Measurements from ENCODE around the gene IWS1. TPM values are rescaled to one million over a fixed set of nuclear protein-coding genes. Genes with fewer than 3 reads are reported as not detected.

The IWS1 gene
- total RNA-seq, 1 experiment from 2014 or later: 56.8 TPM

DNA sequence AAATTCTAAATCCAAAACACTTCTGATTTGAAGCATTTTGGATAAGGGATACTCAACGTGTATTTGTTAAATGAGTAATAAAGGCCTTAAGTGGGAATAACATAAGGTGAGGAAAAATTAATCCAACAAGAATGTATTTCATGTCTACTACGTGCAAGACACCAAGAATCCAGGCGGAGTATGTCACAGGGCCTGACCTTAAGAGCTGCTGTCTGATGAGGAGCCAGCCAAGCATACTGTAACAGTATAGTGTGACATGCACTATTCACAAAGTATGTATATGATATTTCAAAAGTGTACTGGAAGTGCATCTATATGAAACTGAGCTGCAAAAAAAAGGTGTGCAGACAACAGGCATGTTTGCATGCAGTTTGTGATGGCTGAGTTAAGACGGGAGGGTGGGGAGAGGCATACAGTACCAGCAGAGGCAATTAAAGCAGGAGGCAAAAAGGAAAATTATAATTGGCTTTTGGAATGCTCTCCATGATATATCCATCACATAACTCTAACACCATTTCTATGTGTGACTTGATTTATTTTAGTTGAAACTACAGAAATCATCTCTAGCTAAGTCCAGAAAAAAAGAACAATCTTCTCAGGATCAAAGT lies 18.2 kb downstream of the IWS1 start:
- intact Hi-C loops (cut with micrococcal nuclease): loop anchor here (1.0 to 5.0 kb wide), 2 partner anchors 18 to 139 kb away; partner anchors contain the start of genes GPR17 and IWS1
- Mint-ChIP-seq H3K27ac (ENCODE audit: low read depth, unreplicated experiment) (peak overlapping the region; percentile 32), H3K9me3 (ENCODE audit: unreplicated experiment) (no peaks in the 10 kb centered on the region), H3K27me3 (ENCODE audit: insufficient read depth, unreplicated experiment) (no peaks in the 10 kb centered on the region), H3K4me1 (ENCODE audit: insufficient read depth, unreplicated experiment) (peaks cover 27% of the 10 kb centered on the region), H3K36me3 (ENCODE audit: insufficient read depth, unreplicated experiment) (peaks cover 40% of the 10 kb centered on the region), H3K4me3 (ENCODE audit: unreplicated experiment) (no peak overlapping the region)
- no TSS peak for BruUV-seq (replicated peaks)
- ChIA-PET POLR2A (interaction anchor here (0.6 to 6.0 kb wide), 11 partner anchors 8 to 303 kb away, joined by 3 to 76 read pairs (median 5); partner anchors contain the start of genes IWS1 and WDR33), CTCF (interaction anchor here (0.6 to 1.1 kb wide), 6 partner anchors 10 to 1883 kb away, joined by 3 to 8 read pairs (median 4); no protein-coding TSS in a partner anchor)
- TF ChIP-seq CTCF (IDR thresholded peaks at IDR 0.05; ENCODE audit: unreplicated experiment): no peak
- no peak for DNase-seq (ENCODE audit: unreplicated experiment)

GRCh38 chr2:127506510-127506909 lies 19.8 kb downstream of the IWS1 start:
- Mint-ChIP-seq H3K27me3 (ENCODE audit: insufficient read depth, unreplicated experiment) (no peaks in the 10 kb centered on the region), H3K27ac (ENCODE audit: low read depth, unreplicated experiment) (no peak overlapping the region), H3K4me1 (ENCODE audit: insufficient read depth, unreplicated experiment) (peaks cover 28% of the 10 kb centered on the region), H3K36me3 (ENCODE audit: insufficient read depth, unreplicated experiment) (peaks cover 50% of the 10 kb centered on the region), H3K4me3 (ENCODE audit: unreplicated experiment) (no peak overlapping the region), H3K9me3 (ENCODE audit: unreplicated experiment) (no peaks in the 10 kb centered on the region)
- ChIA-PET CTCF (interaction anchor here (0.7 kb wide), 1 partner anchor 36 kb away, joined by 3 read pairs; no protein-coding TSS in a partner anchor), POLR2A (interaction anchor here (0.8 to 6.0 kb wide), 5 partner anchors 11 to 266 kb away, joined by 3 to 76 read pairs (median 4); partner anchors contain the start of gene IWS1)
- intact Hi-C loops (cut with micrococcal nuclease): loop anchor here (5.0 kb wide), 1 partner anchor 141 kb away; the partner anchor contains the start of gene GPR17
- no peak for TF ChIP-seq CTCF (IDR thresholded peaks at IDR 0.05; ENCODE audit: unreplicated experiment)
- no peak for DNase-seq (ENCODE audit: unreplicated experiment)
- no TSS peak for BruUV-seq (replicated peaks)

- Mint-ChIP-seq H3K27me3 (ENCODE audit: insufficient read depth, unreplicated experiment) (no peaks in the 10 kb centered on the region), H3K9me3 (ENCODE audit: unreplicated experiment) (no peaks in the 10 kb centered on the region), H3K27ac (ENCODE audit: low read depth, unreplicated experiment) (no peak overlapping the region), H3K4me1 (ENCODE audit: insufficient read depth, unreplicated experiment) (peaks cover 19% of the 10 kb centered on the region), H3K4me3 (ENCODE audit: unreplicated experiment) (no peak overlapping the region), H3K36me3 (ENCODE audit: insufficient read depth, unreplicated experiment) (peaks cover 57% of the 10 kb centered on the region)
- DNase-seq (ENCODE audit: unreplicated experiment): no peak
- ChIA-PET POLR2A (interaction anchor here (0.6 to 1.5 kb wide), 3 partner anchors 13 to 181 kb away, joined by 3 to 12 read pairs (median 3); partner anchors contain the start of gene IWS1), CTCF (interaction anchor here (0.6 to 2.0 kb wide), 7 partner anchors 11 to 181 kb away, joined by 3 to 11 read pairs (median 4); no protein-coding TSS in a partner anchor)
- intact Hi-C loops (cut with micrococcal nuclease): loop anchor here (5.0 kb wide), 1 partner anchor 143 kb away; the partner anchor contains the start of gene GPR17
- no peak for TF ChIP-seq CTCF (IDR thresholded peaks at IDR 0.05; ENCODE audit: unreplicated experiment)
- BruUV-seq (replicated peaks): TSS peak; percentile 85
Observed at GRCh38 chr2:127504552-127505430, 21.5 kb downstream of the IWS1 start.

GRCh38 chr2:127503491-127503890 lies 22.8 kb downstream of the IWS1 start:
- no TSS peak for BruUV-seq (replicated peaks)
- H3K9me3 Mint-ChIP-seq (ENCODE audit: unreplicated experiment): no peaks in the 10 kb centered on the region
- no peak overlapping the region for H3K27ac Mint-ChIP-seq (ENCODE audit: low read depth, unreplicated experiment)
- peaks cover 13% of the 10 kb centered on the region for H3K4me1 Mint-ChIP-seq (ENCODE audit: insufficient read depth, unreplicated experiment)
- DNase-seq (ENCODE audit: unreplicated experiment): no peak
- peaks cover 67% of the 10 kb centered on the region for H3K36me3 Mint-ChIP-seq (ENCODE audit: insufficient read depth, unreplicated experiment)
- H3K27me3 Mint-ChIP-seq (ENCODE audit: insufficient read depth, unreplicated experiment): no peaks in the 10 kb centered on the region
- TF ChIP-seq CTCF (IDR thresholded peaks at IDR 0.05; ENCODE audit: unreplicated experiment): no peak
- intact Hi-C loops (cut with micrococcal nuclease): no loop called here
- ChIA-PET POLR2A (no interaction called here), CTCF (interaction anchor here (2.0 kb wide), 1 partner anchor 24 kb away, joined by 11 read pairs; no protein-coding TSS in a partner anchor)
- H3K4me3 Mint-ChIP-seq (ENCODE audit: unreplicated experiment): no peak overlapping the region

All from MCF 10A (cell line).